HCT116 (cell line): Measurements from ENCODE around the gene CKB. TPM values are rescaled to one million over a fixed set of nuclear protein-coding genes. Genes with fewer than 3 reads are reported as not detected.

Experiments used
- ATAC-seq: fragments of 200-7000 bp; cut with Tn5 transposase; 2 replicates; pipeline ENCODE4 v1.9.1; 2020; ENCODE audit warnings: mild to moderate bottlenecking, moderate library complexity
- BruUV-seq: library from RNA; stranded (reverse); fragments of 400-500 nt; replicated peaks from 2 replicates; lab custom pipeline; 2021; lab: Mats Ljungman, UMichigan
- CTCF ChIA-PET: fragments of 300-600 bp; sonication (Branson Sonifier 250); formaldehyde crosslinking; loops from one replicate; lab custom pipeline; 2021; ENCODE audit warnings: antibody characterized with exemption; lab: Charles Lee
- POLR2A ChIA-PET: fragments of 300-600, 350-600 bp; sonication (Branson Sonifier 250); formaldehyde crosslinking; loops from one replicate; lab custom pipeline; 2021; ENCODE audit warnings: antibody characterized with exemption; lab: Charles Lee
- RAD21 ChIA-PET, 2 experiments: fragments of 300-600 bp; sonication (Branson Sonifier 250); formaldehyde crosslinking; loops; one replicate each; lab custom pipeline; 2023; ENCODE audit warnings: low total read pairs in 2 of 2; ENCODE audit not compliant: uncharacterized antibody in 2 of 2, unreplicated experiment in 2 of 2, low non-redundant PET in 1 of 2; lab: Charles Lee
- DNase-seq: peaks from one replicate; pipeline ENCODE4 v3.0.0-alpha.2; 2010; ENCODE audit warnings: low read depth, low spot score
- H2AFZ ChIP-seq: fragments of 200-600 bp; shearing (Covaris generic), sonication (generic); 2 replicates; pipeline ENCODE4 v1.6.1; 2017; ENCODE audit warnings: low read depth, mixed run types, mixed read lengths, antibody characterized with exemption, low read length; ENCODE audit not compliant: poor library complexity, severe bottlenecking
- H3K27ac ChIP-seq: 2 replicates; pipeline ENCODE4 v1.5.1; 2012; ENCODE audit warnings: low read depth, low read length
- H3K27me3 ChIP-seq: fragments of 200-600 bp; sonication (generic); 2 replicates; pipeline ENCODE4 v1.6.1; 2016; ENCODE audit warnings: mixed run types, low read length, mixed read lengths; ENCODE audit not compliant: insufficient read depth
- H3K36me3 ChIP-seq, 2 experiments: fragments of 200-500 bp in 1 of 2; fragments of 200-600 bp in 1 of 2; sonication (Bioruptor generic) in 1 of 2; sonication (generic) in 1 of 2; 2 replicates each; pipeline versions ENCODE4 v1.5.1 to v1.6.1; 2014 to 2016; ENCODE audit warnings: low read length in 2 of 2, inconsistent platforms in 1 of 2, mixed read lengths in 1 of 2, mixed run types in 1 of 2; ENCODE audit not compliant: insufficient read depth in 2 of 2, control insufficient read depth in 1 of 2
- H3K4me1 ChIP-seq, 2 experiments: fragments of 200-600 bp in 1 of 2; sonication (generic) in 1 of 2; 2 replicates each; pipeline versions ENCODE4 v1.5.1 to v1.6.1; 2012 to 2017; ENCODE audit warnings: low read length in 2 of 2, inconsistent platforms in 1 of 2, mild to moderate bottlenecking in 1 of 2, mixed read lengths in 1 of 2, mixed run types in 1 of 2, moderate library complexity in 1 of 2; ENCODE audit not compliant: insufficient read depth in 2 of 2, control insufficient read depth in 1 of 2
- H3K4me2 ChIP-seq: fragments of 200-600 bp; sonication (generic); 2 replicates; pipeline ENCODE4 v1.6.1; 2017; ENCODE audit warnings: mixed run types, low read length, mixed read lengths
- H3K4me3 ChIP-seq, 2 experiments: fragments of 200-600 bp in 1 of 2; sonication (generic) in 1 of 2; replicated peaks in 1 of 2; 2 replicates each; pipeline ENCODE4 v1.5.1; 2011 to 2016; ENCODE audit warnings: low read length in 2 of 2, control low read depth in 1 of 2, low read depth in 1 of 2, mild to moderate bottlenecking in 1 of 2, mixed read lengths in 1 of 2, mixed run types in 1 of 2
- H3K79me2 ChIP-seq: fragments of 200-600 bp; sonication (generic); 2 replicates; pipeline ENCODE4 v1.6.1; 2017; ENCODE audit warnings: mild to moderate bottlenecking, mixed run types, low read length, moderate library complexity, mixed read lengths; ENCODE audit not compliant: insufficient read depth
- H3K9ac ChIP-seq: fragments of 200-600 bp; sonication (generic); 2 replicates; pipeline ENCODE4 v1.6.1; 2016; ENCODE audit warnings: low read length, mixed read lengths
- H3K9me2 ChIP-seq: fragments of 200-600 bp; sonication (generic), shearing (Covaris generic); 2 replicates; pipeline ENCODE4 v1.6.1; 2017; ENCODE audit warnings: mixed run types, mild to moderate bottlenecking, moderate library complexity; ENCODE audit not compliant: insufficient read depth
- H3K9me3 ChIP-seq, 2 experiments: fragments of 200-500 bp in 1 of 2; fragments of 200-600 bp in 1 of 2; sonication (Bioruptor generic) in 1 of 2; sonication (generic) in 1 of 2; 2 replicates each; pipeline ENCODE4 v1.6.1; 2014 to 2017; ENCODE audit warnings: low read length in 2 of 2, mixed read lengths in 2 of 2, inconsistent platforms in 1 of 2, low read depth in 1 of 2, mild to moderate bottlenecking in 1 of 2, mixed run types in 1 of 2, moderate library complexity in 1 of 2; ENCODE audit not compliant: control insufficient read depth in 1 of 2, insufficient read depth in 1 of 2
- H4K20me1 ChIP-seq: fragments of 200-600 bp; sonication (generic), shearing (Covaris generic); 2 replicates; pipeline ENCODE4 v1.6.1; 2017; ENCODE audit warnings: mixed run types, mild to moderate bottlenecking, moderate library complexity; ENCODE audit not compliant: insufficient read depth
- CBX3 ChIP-seq: IDR thresholded peaks from 2 replicates; pipeline ENCODE4 v1.6.1; 2012; ENCODE audit warnings: low read depth
- CEBPB ChIP-seq: IDR thresholded peaks from 2 replicates; pipeline ENCODE4 v1.6.1; 2012; ENCODE audit warnings: low read depth
- EGR1 ChIP-seq: IDR thresholded peaks from 2 replicates; pipeline ENCODE4 v1.6.1; 2012; ENCODE audit warnings: low read depth
- ELF1 ChIP-seq: IDR thresholded peaks from 2 replicates; pipeline ENCODE4 v1.6.1; 2012; ENCODE audit warnings: low read depth, borderline replicate concordance
- EZH2phosphoT487 ChIP-seq: fragments of 200-600 bp; IDR thresholded peaks from 2 replicates; pipeline ENCODE4 v1.6.1; 2018; ENCODE audit warnings: antibody characterized with exemption, borderline replicate concordance
- FOSL1 ChIP-seq: IDR thresholded peaks from 2 replicates; pipeline ENCODE4 v1.6.1; 2012; ENCODE audit warnings: low read depth
- MAX ChIP-seq: IDR thresholded peaks from 2 replicates; pipeline ENCODE4 v1.6.1; 2012
- POLR2AphosphoS5 ChIP-seq: IDR thresholded peaks from 2 replicates; pipeline ENCODE4 v1.6.1; 2011; ENCODE audit warnings: mild to moderate bottlenecking, low read depth, low read length, moderate library complexity
- RAD21 ChIP-seq: IDR thresholded peaks from 2 replicates; pipeline ENCODE4 v1.6.1; 2012; ENCODE audit warnings: low read depth, mild to moderate bottlenecking
- REST ChIP-seq: IDR thresholded peaks from 2 replicates; pipeline ENCODE4 v1.6.1; 2012; ENCODE audit warnings: low read depth
- SIN3A ChIP-seq: IDR thresholded peaks from 2 replicates; pipeline ENCODE4 v1.6.1; 2012; ENCODE audit warnings: low read depth
- SP1 ChIP-seq: IDR thresholded peaks from 2 replicates; pipeline ENCODE4 v1.6.1; 2012; ENCODE audit warnings: low read depth
- SRF ChIP-seq: IDR thresholded peaks from 2 replicates; pipeline ENCODE4 v1.6.1; 2012; ENCODE audit warnings: low read depth
- ZFX ChIP-seq: fragments of 450-650 bp; IDR thresholded peaks from 2 replicates; pipeline ENCODE4 v1.6.1; 2017
- ZNF274 ChIP-seq: fragments of 200-500 bp; sonication (Bioruptor generic); IDR thresholded peaks from 2 replicates; pipeline ENCODE4 v1.6.1; 2014; ENCODE audit warnings: mild to moderate bottlenecking, low read depth, low read length, inconsistent platforms
- intact Hi-C: fragments of 100-400 bp; cut with micrococcal nuclease; formaldehyde crosslinking; loops from 2 replicates; pipeline ENCODE4 v1.10.0; 2022
- total RNA-seq: library from RNA; stranded (reverse); gene quantifications from one replicate; pipeline ENCODE4 v1.2.1, GENCODE V29; 2021; ENCODE audit not compliant: unreplicated experiment

CKB gene
- total RNA-seq, 1 experiment from 2014 or later, result 605 TPM

GRCh38 chr14:103544388-103545218, 22.0 kb upstream of the CKB start:
- H3K36me3 ChIP-seq, result no peaks in the 10 kb centered on the region
- no peak for TF ChIP-seq POLR2AphosphoS5
- TF ChIP-seq MAX, result no peak
- no peak for TF ChIP-seq SIN3A
- no peak for TF ChIP-seq RAD21
- TF ChIP-seq CBX3, result no peak
- H2AFZ ChIP-seq, result no peak overlapping the region
- H3K4me3 ChIP-seq, result no peak overlapping the region
- H3K4me1 ChIP-seq, result peaks cover 31 to 40% of the 10 kb centered on the region in 2 experiments
- ATAC-seq (no peak), DNase-seq (no peak)
- H3K27ac ChIP-seq, result no peak overlapping the region
- BruUV-seq, result no TSS peak
- POLR2A ChIA-PET, result interaction anchor here (2.6 kb wide), 1 partner anchor 23 kb away, joined by 12 read pairs; no protein-coding TSS in a partner anchor
- RAD21 ChIA-PET, result no interaction called here
- H3K4me2 ChIP-seq, result no peak overlapping the region
- CTCF ChIA-PET, result interaction anchor here (1.2 kb wide), 1 partner anchor 24 kb away, joined by 5 read pairs; no protein-coding TSS in a partner anchor
- intact Hi-C loops, result no loop called here
- H3K9ac ChIP-seq, result no peak overlapping the region
- no peaks in the 10 kb centered on the region for H4K20me1 ChIP-seq
- no peaks in the 10 kb centered on the region for H3K27me3 ChIP-seq
- H3K9me2 ChIP-seq, result no peaks in the 10 kb centered on the region
- no peaks in the 10 kb centered on the region for H3K9me3 ChIP-seq
- no peaks in the 10 kb centered on the region for H3K79me2 ChIP-seq

DNA sequence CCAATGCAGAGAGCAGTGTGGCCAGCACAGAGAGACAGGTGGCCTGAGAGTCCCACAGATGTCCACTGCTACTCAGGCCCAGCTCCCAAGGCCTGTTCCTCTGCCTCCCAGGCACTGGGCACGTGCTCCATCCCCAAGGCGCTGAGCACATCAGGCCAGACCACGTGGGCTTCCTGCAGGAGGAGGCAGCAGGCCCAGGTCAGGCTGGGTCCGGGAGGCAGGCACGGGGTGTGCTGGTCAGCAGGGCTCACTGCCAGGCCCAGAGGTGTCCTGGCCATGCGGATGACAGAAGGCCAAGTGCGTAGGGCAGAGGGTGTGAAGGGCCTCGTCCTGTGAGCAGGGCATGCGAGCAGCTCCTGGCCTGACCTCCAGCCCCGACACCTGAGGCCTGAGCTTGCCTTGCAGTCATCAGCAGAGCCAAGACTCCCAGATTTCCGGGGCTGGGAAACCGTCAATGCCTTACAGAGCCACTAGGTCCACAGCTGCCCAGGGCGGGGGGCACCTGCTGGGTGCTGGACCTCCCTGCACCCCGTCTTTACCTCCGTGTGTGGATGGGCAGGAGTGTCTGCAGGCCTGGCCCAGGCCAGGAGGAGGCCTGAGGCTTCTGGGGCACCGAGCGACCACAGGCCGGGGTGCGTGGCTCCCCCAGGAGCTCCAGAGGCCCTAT, 21.2 kb upstream of the CKB start:
- H3K27me3 ChIP-seq, result no peaks in the 10 kb centered on the region
- RAD21 ChIA-PET, result no interaction called here
- CTCF ChIA-PET, result no interaction called here
- no peaks in the 10 kb centered on the region for H3K79me2 ChIP-seq
- no peak overlapping the region for H3K27ac ChIP-seq
- H3K9me3 ChIP-seq, result no peaks in the 10 kb centered on the region
- no peaks in the 10 kb centered on the region for H3K36me3 ChIP-seq
- no peak overlapping the region for H3K4me3 ChIP-seq
- no TSS peak for BruUV-seq
- TF ChIP-seq CBX3 (no peak), MAX (no peak), FOSL1 (no peak), POLR2AphosphoS5 (no peak), EZH2phosphoT487 (no peak), ELF1 (no peak), CEBPB (no peak), ZFX (no peak), SRF (no peak), REST (no peak), EGR1 (no peak), SP1 (no peak), ZNF274 (no peak)
- H4K20me1 ChIP-seq, result no peaks in the 10 kb centered on the region
- H3K9me2 ChIP-seq, result no peaks in the 10 kb centered on the region
- POLR2A ChIA-PET, result no interaction called here
- DNase-seq (no peak), ATAC-seq (no peak)
- peaks cover 34 to 47% of the 10 kb centered on the region in 2 experiments for H3K4me1 ChIP-seq
- no peak overlapping the region for H2AFZ ChIP-seq
- intact Hi-C loops, result no loop called here
- H3K4me2 ChIP-seq, result no peak overlapping the region
- no peak overlapping the region for H3K9ac ChIP-seq
